ENCODE results near the gene TBCK.

DNA sequence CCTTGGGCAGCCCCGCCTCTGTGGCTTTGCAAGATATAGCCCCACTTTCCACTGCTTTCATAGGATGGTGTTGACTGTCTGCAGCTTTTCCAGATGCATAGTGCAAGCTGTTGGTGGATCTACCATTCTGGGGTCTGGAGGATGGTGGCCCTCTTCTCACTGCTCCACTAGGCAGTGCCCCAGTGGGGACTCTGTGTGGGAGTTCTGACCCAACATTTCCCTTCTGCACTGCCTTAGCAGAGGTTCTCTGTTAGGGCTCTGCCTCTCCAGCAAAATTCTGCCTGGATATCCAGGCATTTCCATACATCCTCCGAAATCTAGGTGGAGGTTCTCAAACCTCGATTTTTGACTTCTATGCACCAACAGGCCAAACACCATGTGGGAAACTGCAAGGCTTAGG, 153.7 kb downstream of the TBCK start:
- no peak for TF ChIP-seq POLR2A (IDR thresholded peaks at IDR 0.05)
- TF ChIP-seq EP300 (IDR thresholded peaks at IDR 0.05): no peak

All from suprapubic skin (tissue), 2 donors.